NCI-H69 (cell line): Measurements from ENCODE around the gene NHS.

Experiments used
- DNase-seq: peaks from one replicate; lab custom pipeline; 2025; lab: John Stamatoyannopoulos, UW

NHS gene

DNA sequence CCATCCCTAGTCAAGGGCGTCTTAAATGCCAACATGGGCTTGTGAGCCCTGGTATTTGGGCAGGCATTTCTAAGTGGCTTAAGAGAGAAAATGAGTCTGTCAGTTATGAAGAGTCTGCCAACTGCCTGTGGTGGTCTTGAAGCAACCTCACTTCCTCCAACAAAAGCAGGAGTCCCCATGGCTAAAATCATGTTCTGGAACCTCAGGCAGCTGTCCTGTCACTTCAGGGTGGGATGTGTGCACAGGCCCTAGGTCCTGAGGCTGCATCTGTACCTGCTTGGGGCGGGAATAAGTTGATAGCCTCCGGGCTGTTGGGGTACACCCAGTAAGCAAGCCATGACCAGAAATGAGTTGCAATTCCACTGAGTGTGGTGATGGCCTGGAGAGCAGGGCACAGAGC is 247.3 kb downstream of the NHS start:
- no peak for DNase-seq

DNA sequence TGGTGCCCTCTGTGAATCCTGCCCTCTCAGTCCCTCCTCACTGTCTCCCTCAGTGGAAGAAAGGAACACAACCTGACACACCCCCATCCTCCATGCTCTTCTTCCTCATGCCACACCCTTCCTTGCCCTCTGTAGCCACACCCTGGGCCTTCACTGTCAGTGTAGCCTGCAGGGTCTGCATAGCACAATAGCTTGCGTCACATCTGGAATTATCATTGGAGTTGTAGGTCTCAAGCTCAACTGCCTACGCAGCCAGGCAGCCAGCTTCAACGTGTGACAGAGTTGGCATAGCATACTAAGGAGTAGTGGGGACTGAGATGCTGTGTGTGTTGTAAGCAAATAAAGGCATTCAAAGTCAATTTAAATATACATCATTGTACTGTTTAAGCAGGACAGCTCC is 248.8 kb downstream of the NHS start:
- no peak for DNase-seq

DNA sequence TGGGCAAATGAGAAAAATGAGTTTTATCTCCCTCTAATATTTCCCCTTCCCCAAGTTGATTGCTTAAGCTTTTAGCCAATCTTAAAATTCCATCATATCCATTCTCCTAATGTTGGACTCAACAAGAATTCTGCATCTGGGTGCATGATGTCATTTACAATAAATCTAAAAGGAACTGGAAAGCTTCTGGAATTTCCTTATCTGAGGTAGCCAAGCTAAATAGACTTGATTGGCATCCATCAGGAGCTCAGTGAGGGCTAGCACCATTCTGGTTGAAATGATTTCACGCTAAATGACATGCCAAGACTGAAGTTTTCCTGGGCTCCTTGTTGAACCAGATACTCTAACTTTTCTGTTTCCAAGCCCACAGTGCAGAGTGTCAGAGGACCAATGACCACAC is 252.0 kb downstream of the NHS start:
- no peak for DNase-seq

- no peak for DNase-seq
Measured at GRCh38 chrX:17628976-17629375, 254.0 kb downstream of the NHS start.

DNA sequence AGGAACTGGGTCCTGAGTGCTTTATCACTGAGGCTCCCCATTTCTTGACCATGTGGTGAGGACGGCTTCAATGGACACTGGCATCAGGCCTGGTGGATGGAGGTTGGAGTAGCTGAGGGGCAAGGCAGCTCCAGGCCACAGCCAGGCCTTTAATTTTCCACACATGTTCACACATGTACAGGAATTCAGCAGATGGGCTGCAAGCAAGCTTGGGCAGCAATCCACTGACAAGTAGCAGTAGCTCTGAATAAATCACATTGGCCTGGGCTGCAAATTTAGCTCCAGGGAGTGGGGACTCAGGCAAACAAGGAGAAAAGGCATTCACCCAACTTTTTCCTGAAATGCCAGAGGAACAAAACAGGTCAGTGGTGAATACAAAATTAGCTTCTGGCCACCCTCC is 254.5 kb downstream of the NHS start:
- DNase-seq, result no peak

GRCh38 chrX:17631647-17632046 is 256.6 kb downstream of the NHS start:
- no peak for DNase-seq

- no peak for DNase-seq
Measured at GRCh38 chrX:17632942-17633341, 257.9 kb downstream of the NHS start.

DNA sequence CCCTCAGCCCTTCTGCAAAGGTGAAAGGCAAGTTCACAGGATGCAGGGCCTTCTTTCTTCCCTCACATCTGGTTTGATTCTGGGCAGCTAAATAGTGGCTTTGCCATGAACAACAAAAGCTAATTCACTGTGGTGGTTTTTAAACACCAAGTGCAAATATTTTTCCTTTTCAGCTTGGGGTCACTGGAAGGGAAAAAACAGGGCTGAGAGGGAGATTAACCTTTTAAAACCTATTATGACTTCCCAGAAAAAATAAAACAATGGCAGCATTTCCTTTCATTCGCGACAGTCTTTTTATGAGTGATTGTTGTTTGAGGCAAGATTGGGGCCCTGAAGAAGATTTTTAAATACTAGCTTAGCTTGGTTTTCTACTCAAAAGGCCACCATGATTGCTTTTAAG is 258.5 kb downstream of the NHS start:
- DNase-seq, result peak; percentile 75

- peak; percentile 90 for DNase-seq
Measured at GRCh38 chrX:17634542-17635207, 259.7 kb downstream of the NHS start.

DNA sequence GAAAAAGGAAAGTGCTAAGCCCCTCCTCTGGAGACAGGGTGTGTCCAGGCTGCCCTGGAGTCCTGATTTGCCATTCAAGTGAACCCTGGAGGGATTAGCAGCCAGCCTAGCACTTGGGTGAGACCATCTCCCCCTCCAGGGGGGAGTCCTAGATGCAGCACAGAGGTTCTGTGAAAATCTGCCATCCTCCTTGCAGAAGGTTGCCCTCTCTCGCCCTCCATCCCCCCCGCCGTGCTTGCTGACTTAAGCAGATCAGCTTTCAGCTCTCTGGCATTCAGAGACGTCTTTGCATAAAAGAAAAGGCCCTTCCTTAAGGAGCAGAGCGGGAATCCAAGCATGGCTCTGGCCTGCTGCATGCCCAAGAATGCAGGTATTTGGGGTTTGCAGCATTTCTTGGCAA is 260.2 kb downstream of the NHS start:
- peak; percentile 93 for DNase-seq

GRCh38 chrX:17637235-17637634 is 262.2 kb downstream of the NHS start:
- DNase-seq, result no peak

- DNase-seq, result peak; percentile 79
Measured at GRCh38 chrX:17638731-17639130, 263.7 kb downstream of the NHS start.

GRCh38 chrX:17642891-17643290 is 267.9 kb downstream of the NHS start:
- DNase-seq, result no peak

DNA sequence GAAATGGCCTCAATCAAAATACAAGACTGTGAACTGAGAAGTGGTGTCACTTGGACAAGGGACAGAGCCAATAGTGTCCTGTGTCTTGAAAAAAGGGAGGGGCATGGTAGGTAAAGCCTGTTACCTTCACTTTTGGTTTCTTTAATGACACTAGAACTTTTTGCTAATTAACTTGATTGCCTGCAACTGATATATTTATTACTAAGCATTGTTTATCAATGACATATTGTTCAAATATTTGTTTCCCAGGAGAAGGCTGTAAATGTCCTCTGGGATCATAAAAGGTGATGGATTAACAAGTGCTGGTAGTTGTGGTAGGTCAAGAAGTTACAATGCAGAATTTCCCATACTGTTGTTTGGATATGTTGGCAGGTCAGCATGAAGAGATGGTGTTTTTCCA is 268.5 kb downstream of the NHS start:
- DNase-seq, result peak; percentile 55

DNA sequence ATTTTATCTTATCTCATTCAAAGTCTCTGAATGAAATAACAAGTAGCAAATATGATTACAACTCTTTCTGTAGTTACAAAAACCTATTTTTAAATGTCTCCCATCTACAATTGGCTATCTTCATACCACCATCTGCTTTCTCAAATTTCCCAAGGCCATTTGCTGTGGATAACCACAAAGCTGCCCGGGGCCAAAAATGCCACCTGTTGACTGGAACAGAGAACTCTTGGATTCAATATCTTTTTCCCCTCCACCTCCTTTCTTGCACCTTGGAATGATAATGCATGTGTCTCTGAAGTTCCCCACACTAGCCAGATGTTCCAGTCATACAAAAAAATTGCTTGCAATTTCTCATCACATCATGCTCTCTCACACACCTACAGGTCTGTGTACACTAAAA is 269.0 kb downstream of the NHS start:
- peak; percentile 49 for DNase-seq

GRCh38 chrX:17654116-17654515 is 279.1 kb downstream of the NHS start:
- DNase-seq, result no peak

GRCh38 chrX:17655211-17656034 is 280.4 kb downstream of the NHS start:
- no peak for DNase-seq

- DNase-seq, result no peak
Measured at GRCh38 chrX:17656035-17656418, 281.0 kb downstream of the NHS start.

DNA sequence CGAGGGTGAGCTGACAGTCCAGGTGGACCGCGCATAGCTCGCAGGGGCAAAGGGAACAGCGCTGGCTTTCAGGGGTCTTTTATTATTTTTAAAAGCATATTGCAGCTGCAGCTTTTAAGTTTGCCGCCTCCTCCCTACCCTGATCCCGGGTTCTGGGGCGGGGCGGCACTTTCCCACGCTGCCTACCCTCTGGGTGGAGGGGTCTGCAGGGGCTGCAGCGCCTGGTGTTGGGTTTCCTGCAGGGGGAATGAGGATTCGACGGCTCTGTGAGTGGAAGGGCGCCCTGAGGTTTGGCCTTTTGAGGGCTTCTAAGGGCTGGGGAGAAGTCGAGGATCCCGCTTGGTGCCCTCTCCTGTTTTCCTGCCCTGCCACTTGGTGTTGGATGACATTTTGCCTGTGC is 281.6 kb downstream of the NHS start:
- no peak for DNase-seq

DNA sequence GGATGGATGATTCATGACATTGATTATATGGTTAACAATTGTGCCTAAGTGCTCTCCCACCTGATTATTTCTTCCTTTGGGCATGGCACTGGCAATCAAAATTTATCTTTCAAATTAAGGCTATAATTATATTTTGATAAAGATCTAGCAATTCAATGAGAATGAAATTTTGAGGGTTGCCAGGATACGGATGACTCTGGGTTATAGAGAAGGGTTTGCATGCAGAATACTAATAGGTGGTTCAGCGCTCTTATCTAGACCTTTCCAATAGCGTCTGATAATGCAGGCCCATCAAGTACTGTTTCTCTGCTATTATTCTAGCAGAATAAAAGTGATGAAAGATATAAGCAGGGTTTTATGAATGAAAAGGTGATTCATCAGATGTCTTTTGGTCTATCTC is 287.4 kb downstream of the NHS start:
- DNase-seq, result peak; percentile 46

DNA sequence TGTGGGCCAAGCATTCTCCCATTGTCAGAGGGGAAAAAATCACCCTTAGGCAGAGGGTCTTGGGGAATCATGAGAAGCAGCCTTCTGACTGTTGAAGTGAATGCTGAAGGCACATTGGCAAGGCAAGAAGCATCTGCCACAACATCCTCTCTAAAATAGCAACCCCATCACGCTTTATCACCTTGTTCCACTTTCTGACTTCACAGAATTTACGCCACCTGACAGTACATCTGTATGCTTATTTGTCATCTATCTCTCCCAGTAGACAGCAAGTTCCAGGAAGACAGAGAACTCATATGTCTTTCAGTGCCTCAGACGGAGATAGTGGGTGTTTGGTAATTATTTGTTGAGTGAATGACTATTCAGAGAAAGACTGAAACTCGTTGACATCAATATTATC is 293.9 kb downstream of the NHS start:
- DNase-seq, result no peak

DNA sequence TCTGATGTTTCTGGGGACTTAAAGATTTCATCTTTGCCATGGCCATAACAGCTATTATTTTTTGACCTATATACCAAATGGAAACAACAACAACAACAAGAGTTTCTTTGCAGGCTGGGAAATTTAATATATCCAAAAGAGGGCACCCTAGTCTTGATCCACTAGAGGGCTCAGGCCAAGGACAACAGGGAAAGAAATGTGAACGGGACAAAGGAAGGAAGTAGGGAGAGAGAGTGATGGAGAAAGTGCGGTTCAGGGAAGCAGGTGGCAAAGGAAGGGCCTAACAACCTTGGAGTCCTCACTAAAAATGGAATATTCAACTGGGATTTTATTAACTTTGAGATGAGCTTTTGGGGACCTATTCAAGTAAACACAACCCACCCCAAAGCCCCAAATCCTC is 294.5 kb downstream of the NHS start:
- DNase-seq, result no peak

- no peak for DNase-seq
Measured at GRCh38 chrX:17669891-17670290, 294.9 kb downstream of the NHS start.

- DNase-seq, result peak; percentile 1
Measured at GRCh38 chrX:17670874-17671273, 295.9 kb downstream of the NHS start.
